Transverse colon (tissue), 4 donors: ENCODE data around the gene SKIL. TPM values are rescaled to one million over a fixed set of nuclear protein-coding genes. Genes with fewer than 3 reads are reported as not detected.
A peak's percentile ranks its signal among the peaks of the same experiment; 100 is the strongest.

ENCODE experiments used
- DNase-seq: peaks from one replicate; pipeline ENCODE4 v3.0.0-alpha.2; 2019
- H3K27ac ChIP-seq, 4 donors: fragments of 200-600 bp; sonication (generic); 2 replicates each; pipeline ENCODE4 v1.5.1; 2016 to 2018; ENCODE audit warnings: inconsistent platforms in 4 of 4
- H3K27me3 ChIP-seq: fragments of 200-600 bp; sonication (generic); 2 replicates; pipeline ENCODE4 v1.5.1; 2017; ENCODE audit warnings: inconsistent platforms
- H3K36me3 ChIP-seq, 4 donors: fragments of 200-600 bp; sonication (generic); 2 replicates each; pipeline ENCODE4 v1.5.1; 2017 to 2019; ENCODE audit warnings: inconsistent platforms in 4 of 4
- H3K4me1 ChIP-seq, 4 donors: fragments of 200-600 bp; sonication (generic); 2 replicates each; pipeline ENCODE4 v1.5.1; 2017 to 2020; ENCODE audit warnings: inconsistent platforms in 4 of 4
- H3K4me3 ChIP-seq, 4 donors: fragments of 200-600 bp; sonication (generic); 1 replicate in 1 of 4; 2 replicates in 3 of 4; pipeline versions ENCODE4 v1.5.1 to v1.6.1; 2017 to 2019; ENCODE audit warnings: inconsistent platforms in 4 of 4
- H3K9me3 ChIP-seq, 2 donors: fragments of 200-600 bp; sonication (generic); 2 replicates each; pipeline ENCODE4 v1.5.1; 2017 to 2019; ENCODE audit warnings: inconsistent platforms in 2 of 2
- CTCF ChIP-seq, 5 experiments: fragments of 200-600 bp in 3 of 5; fragments of 450-650 bp in 2 of 5; sonication (generic) in 3 of 5; IDR thresholded peaks; 1 replicate in 2 of 5; 2 replicates in 3 of 5; pipeline ENCODE4 v1.5.1; 2016 to 2017; ENCODE audit warnings: antibody characterized with exemption in 5 of 5, inconsistent platforms in 3 of 5, mild to moderate bottlenecking in 2 of 5, moderate library complexity in 1 of 5
- EP300 ChIP-seq: sonication (generic); formaldehyde crosslinking; IDR thresholded peaks from one replicate; pipeline ENCODE4 v1.6.1; 2017; ENCODE audit warnings: antibody characterized with exemption, low read depth
- POLR2A ChIP-seq: fragments of 450-650 bp; IDR thresholded peaks from one replicate; pipeline ENCODE4 v1.6.1; 2016; ENCODE audit warnings: antibody characterized with exemption, mild to moderate bottlenecking, moderate library complexity
- POLR2AphosphoS5 ChIP-seq, 3 donors: sonication (generic); formaldehyde crosslinking; IDR thresholded peaks; one replicate each; pipeline ENCODE4 v1.6.1; 2016; ENCODE audit warnings: antibody characterized with exemption in 3 of 3
- WGBS, 2 donors: methylation state at CpG; one replicate each; pipeline ENCODE4 v1.1.5; 2018; ENCODE audit warnings: low coverage in 1 of 2; 5-methylcytosine and 5-hydroxymethylcytosine counted together
- in situ Hi-C, 4 donors: fragments of 200-750 bp; cut with MboI; loops; one replicate each; pipeline versions ENCODE4 v1.15.0 to v1.15.1; 2017; ENCODE audit warnings: low sequenced_read_pairs in 3 of 4, low pct_ligation_motif_present in 1 of 4, low pct_unique_long_range_greater_than_20kb in 1 of 4
- intact Hi-C: fragments of 100-400 bp; cut with DNase I; formaldehyde crosslinking; loops from one replicate; pipeline ENCODE4 v1.15.1; 2023; ENCODE audit warnings: low total_unique reads
- total RNA-seq, 4 donors: library from RNA; depleted of rRNA; stranded (reverse); fragments of >200 nt; gene quantifications; one replicate each; pipeline ENCODE4 v1.1.0, GENCODE V29; 2016

Gene SKIL
- total RNA-seq, 4 donors from 2014 or later = 27.0 to 78.4 (median 43.1) TPM

GRCh38 chr3:170346481-170347392, 10.8 kb upstream of the SKIL start:
- no peak for DNase-seq
- Histone ChIP-seq H3K9me3 (no peaks in the 10 kb centered on the region), H3K27me3 (no peaks in the 10 kb centered on the region), H3K4me3 (no peak overlapping the region), H3K36me3 (no peaks in the 10 kb centered on the region), H3K4me1 (peaks cover 0 to 7% (median 0%) of the 10 kb centered on the region in 4 donors), H3K27ac (no peak overlapping the region)
- in situ Hi-C loops = no loop called here
- intact Hi-C loops = no loop called here
- WGBS, 2 donors = 91 to 95% methylated on average over 12 of the region's 12 CpGs
- TF ChIP-seq POLR2A (no peak), POLR2AphosphoS5 (IDR thresholded peaks at IDR 0.05) (no peak), EP300 (no peak), CTCF (IDR thresholded peaks at IDR 0.05) (no peak)

DNA sequence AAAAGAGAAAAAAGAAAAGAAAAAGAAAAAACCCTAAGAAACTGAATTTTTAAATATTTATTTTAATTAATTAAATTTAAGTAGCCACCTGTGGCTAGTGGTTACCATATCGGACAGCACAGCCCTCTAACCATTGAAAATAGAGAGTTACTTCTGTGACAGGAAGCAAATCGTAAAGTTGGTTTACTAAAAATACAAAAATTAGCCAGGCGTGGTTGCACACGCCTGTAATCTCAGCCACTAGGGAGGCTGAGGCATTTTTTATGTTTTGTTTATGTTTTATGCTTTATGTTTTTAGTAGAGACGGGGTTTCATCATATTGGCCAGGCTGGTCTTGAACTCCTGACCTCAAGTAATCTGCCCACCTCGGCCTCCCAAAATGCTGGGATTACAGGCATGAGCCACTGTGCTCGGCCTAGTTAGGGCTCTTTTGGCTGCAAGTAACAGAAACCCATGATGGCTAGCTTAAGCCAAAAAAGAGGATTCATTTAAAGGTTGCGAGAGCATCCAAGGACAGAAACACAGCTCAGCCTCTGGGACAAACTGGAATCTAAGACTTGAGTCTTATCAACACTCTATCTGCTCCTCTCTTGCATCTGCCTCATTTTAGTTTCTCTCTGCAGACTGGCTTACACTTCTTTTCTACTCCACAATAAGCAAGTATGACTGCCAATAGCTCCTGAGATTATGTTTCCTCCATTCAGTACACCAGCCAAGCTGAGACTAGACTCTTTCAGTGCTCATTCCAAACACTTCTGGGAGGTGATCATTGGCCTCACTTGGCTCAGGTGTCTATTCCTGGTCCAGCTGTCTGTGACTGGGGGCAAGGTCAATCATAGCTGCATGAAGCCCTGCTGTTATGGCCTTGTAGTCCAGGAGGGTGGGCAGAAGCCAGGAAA, 6.8 kb upstream of the SKIL start:
- no peak for DNase-seq
- intact Hi-C loops (no loop called here), in situ Hi-C loops (no loop called here)
- Histone ChIP-seq H3K4me1 (peaks cover 0 to 8% (median 2%) of the 10 kb centered on the region in 4 donors), H3K9me3 (no peaks in the 10 kb centered on the region), H3K27ac (peak overlapping the region in 2 of 4 donors; percentile 0 to 17), H3K27me3 (no peaks in the 10 kb centered on the region), H3K36me3 (no peaks in the 10 kb centered on the region), H3K4me3 (no peak overlapping the region)
- WGBS, 2 donors = 52 to 58% methylated on average over 8 of the region's 8 CpGs
- TF ChIP-seq EP300 = no peak
- TF ChIP-seq POLR2AphosphoS5 (IDR thresholded peaks at IDR 0.05) = no peak
- TF ChIP-seq POLR2A = no peak
- TF ChIP-seq CTCF (IDR thresholded peaks at IDR 0.05) = no peak

GRCh38 chr3:170352936-170353335, 4.6 kb upstream of the SKIL start:
- no peaks in the 10 kb centered on the region for H3K9me3 ChIP-seq
- H3K36me3 ChIP-seq = no peaks in the 10 kb centered on the region
- intact Hi-C loops (no loop called here), in situ Hi-C loops (no loop called here)
- H3K4me3 ChIP-seq = no peak overlapping the region
- H3K27me3 ChIP-seq = no peaks in the 10 kb centered on the region
- no peak for TF ChIP-seq CTCF (IDR thresholded peaks at IDR 0.05)
- TF ChIP-seq POLR2A = no peak
- no peak for TF ChIP-seq EP300
- no peak for TF ChIP-seq POLR2AphosphoS5 (IDR thresholded peaks at IDR 0.05)
- DNase-seq = no peak
- no peak overlapping the region for H3K27ac ChIP-seq
- 59 to 75% methylated on average over 7 of the region's 7 CpGs for WGBS, 2 donors
- H3K4me1 ChIP-seq = peaks cover 0 to 15% (median 5%) of the 10 kb centered on the region in 4 donors

DNA sequence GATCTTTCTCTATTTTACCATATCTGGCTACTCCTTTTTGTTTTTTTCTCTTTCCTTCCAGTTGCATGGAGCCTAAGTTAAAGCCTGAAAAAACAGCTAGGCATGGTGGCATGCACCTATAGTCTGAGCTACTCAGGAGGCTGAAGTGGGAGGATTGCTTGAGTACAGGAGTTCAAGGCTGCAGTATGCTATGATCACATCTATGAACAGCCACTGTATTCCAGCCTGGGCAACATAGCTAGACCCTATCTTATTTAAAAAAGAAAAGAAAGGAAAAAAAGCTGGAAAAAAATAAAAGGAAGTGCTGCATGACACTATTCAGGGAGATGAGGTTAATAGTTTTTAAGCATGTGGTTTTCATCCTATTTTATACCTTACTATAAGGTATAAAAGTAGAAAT, 4.0 kb upstream of the SKIL start:
- H3K9me3 ChIP-seq = no peaks in the 10 kb centered on the region
- intact Hi-C loops (no loop called here), in situ Hi-C loops (no loop called here)
- no peaks in the 10 kb centered on the region for H3K36me3 ChIP-seq
- no peak for TF ChIP-seq EP300
- TF ChIP-seq POLR2AphosphoS5 (IDR thresholded peaks at IDR 0.05) = no peak
- TF ChIP-seq POLR2A = no peak
- TF ChIP-seq CTCF (IDR thresholded peaks at IDR 0.05) = no peak
- H3K27ac ChIP-seq = no peak overlapping the region
- H3K4me1 ChIP-seq = peaks cover 0 to 17% (median 5%) of the 10 kb centered on the region in 4 donors
- no peaks in the 10 kb centered on the region for H3K27me3 ChIP-seq
- H3K4me3 ChIP-seq = no peak overlapping the region
- no peak for DNase-seq
